Right atrium auricular region (tissue), 2 donors: ENCODE measurements around the gene TPPP3. TPM values are rescaled to one million over a fixed set of nuclear protein-coding genes. Genes with fewer than 3 reads are reported as not detected.

Experiments
- DNase-seq: peaks from one replicate; pipeline ENCODE4 v3.0.0-alpha.2; 2019; ENCODE audit warnings: low spot score
- H3K27ac ChIP-seq, 2 donors: fragments of 200-600 bp; sonication (generic); 1 replicate in 1 of 2; 2 replicates in 1 of 2; pipeline ENCODE4 v1.5.1; 2016 to 2019
- H3K27me3 ChIP-seq, 2 donors: fragments of 200-600 bp; sonication (generic); one replicate each; pipeline versions ENCODE4 v1.5.1 to v1.6.0; 2017 to 2019
- H3K36me3 ChIP-seq: fragments of 200-600 bp; sonication (generic); one replicate; pipeline ENCODE4 v1.5.1; 2016
- H3K4me1 ChIP-seq, 2 donors: fragments of 200-600 bp; sonication (generic); one replicate each; pipeline versions ENCODE4 v1.5.1 to v1.6.0; 2017 to 2019
- H3K4me3 ChIP-seq, 2 donors: fragments of 200-600 bp; sonication (generic); 1 replicate in 1 of 2; 2 replicates in 1 of 2; pipeline ENCODE4 v1.5.1; 2017 to 2019; ENCODE audit warnings: mild to moderate bottlenecking in 1 of 2, moderate library complexity in 1 of 2
- H3K9me3 ChIP-seq, 2 donors: fragments of 200-600 bp; sonication (generic); one replicate each; pipeline ENCODE4 v1.5.1; 2019
- CTCF ChIP-seq, 2 donors: fragments of 200-600 bp; sonication (generic); IDR thresholded peaks; one replicate each; pipeline ENCODE4 v1.5.1; 2019; ENCODE audit warnings: antibody characterized with exemption in 2 of 2
- total RNA-seq, 2 donors: library from RNA; depleted of rRNA; stranded (reverse); fragments of >200 nt; gene quantifications; one replicate each; pipeline ENCODE4 v1.1.0, GENCODE V29; 2016

Gene TPPP3
- total RNA-seq, 2 donors from 2014 or later: 24.1 to 56.4 TPM

GRCh38 chr16:67438098-67438791 is 44.9 kb upstream of the TPPP3 start:
- DNase-seq: no peak
- Histone ChIP-seq H3K9me3 (no peaks in the 10 kb centered on the region), H3K4me1 (peaks cover 0 to 24% of the 10 kb centered on the region in 2 donors), H3K27me3 (no peaks in the 10 kb centered on the region), H3K27ac (no peak overlapping the region), H3K36me3 (peaks cover 14% of the 10 kb centered on the region), H3K4me3 (no peak overlapping the region)
- no peak for TF ChIP-seq CTCF (IDR thresholded peaks at IDR 0.05)

- no peaks in the 10 kb centered on the region for H3K9me3 ChIP-seq
- no peaks in the 10 kb centered on the region for H3K27me3 ChIP-seq
- no peak for DNase-seq
- no peak overlapping the region for H3K27ac ChIP-seq
- H3K4me1 ChIP-seq: peaks cover 0 to 18% of the 10 kb centered on the region in 2 donors
- H3K36me3 ChIP-seq: peaks cover 14% of the 10 kb centered on the region
- TF ChIP-seq CTCF (IDR thresholded peaks at IDR 0.05): no peak
- H3K4me3 ChIP-seq: no peak overlapping the region
Observed at GRCh38 chr16:67437513-67437912, 44.2 kb upstream of the TPPP3 start.

- no peak overlapping the region for H3K27ac ChIP-seq
- H3K9me3 ChIP-seq: no peaks in the 10 kb centered on the region
- TF ChIP-seq CTCF (IDR thresholded peaks at IDR 0.05): no peak
- peaks cover 0 to 18% of the 10 kb centered on the region in 2 donors for H3K4me1 ChIP-seq
- peaks cover 14% of the 10 kb centered on the region for H3K36me3 ChIP-seq
- H3K4me3 ChIP-seq: no peak overlapping the region
- no peaks in the 10 kb centered on the region for H3K27me3 ChIP-seq
- DNase-seq: no peak
Observed at GRCh38 chr16:67436640-67437193, 43.4 kb upstream of the TPPP3 start.

GRCh38 chr16:67435758-67436164 is 42.5 kb upstream of the TPPP3 start:
- no peaks in the 10 kb centered on the region for H3K27me3 ChIP-seq
- no peak for TF ChIP-seq CTCF (IDR thresholded peaks at IDR 0.05)
- peaks cover 14% of the 10 kb centered on the region for H3K36me3 ChIP-seq
- H3K9me3 ChIP-seq: no peaks in the 10 kb centered on the region
- H3K4me1 ChIP-seq: peaks cover 0 to 15% of the 10 kb centered on the region in 2 donors
- DNase-seq: no peak
- H3K4me3 ChIP-seq: no peak overlapping the region
- H3K27ac ChIP-seq: no peak overlapping the region

- no peaks in the 10 kb centered on the region for H3K27me3 ChIP-seq
- DNase-seq: no peak
- H3K27ac ChIP-seq: no peak overlapping the region
- H3K4me3 ChIP-seq: no peak overlapping the region
- peaks cover 0 to 30% of the 10 kb centered on the region in 2 donors for H3K4me1 ChIP-seq
- no peaks in the 10 kb centered on the region for H3K9me3 ChIP-seq
- peaks cover 3% of the 10 kb centered on the region for H3K36me3 ChIP-seq
- no peak for TF ChIP-seq CTCF (IDR thresholded peaks at IDR 0.05)
Observed at GRCh38 chr16:67433131-67433719, 39.9 kb upstream of the TPPP3 start.
